HG03571 (cell line): ENCODE results near the gene CPSF4.

Source experiments
- ATAC-seq: cut with Tn5 transposase; IDR thresholded peaks from one replicate; pipeline ENCODE4 v1.9.1; 2021; ENCODE audit not compliant: unreplicated experiment

CPSF4 gene

GRCh38 chr7:99447943-99448342 lies 9.2 kb downstream of the CPSF4 start:
- ATAC-seq = no peak

- no peak for ATAC-seq
Observed at GRCh38 chr7:99448855-99449254, 10.1 kb downstream of the CPSF4 start.

- no peak for ATAC-seq
Observed at GRCh38 chr7:99449326-99449725, 10.6 kb downstream of the CPSF4 start.

- ATAC-seq = no peak
Observed at GRCh38 chr7:99451936-99452335, 13.2 kb downstream of the CPSF4 start.

GRCh38 chr7:99452541-99452940 lies 13.8 kb downstream of the CPSF4 start:
- ATAC-seq = no peak

GRCh38 chr7:99453105-99453504 lies 14.4 kb downstream of the CPSF4 start:
- no peak for ATAC-seq

- ATAC-seq = no peak
Observed at GRCh38 chr7:99455874-99456273, 17.1 kb downstream of the CPSF4 start.

- no peak for ATAC-seq
Observed at GRCh38 chr7:99456288-99456687, 17.5 kb downstream of the CPSF4 start.

- no peak for ATAC-seq
Observed at GRCh38 chr7:99457050-99457649, 18.4 kb downstream of the CPSF4 start.

GRCh38 chr7:99457650-99458493 lies 19.1 kb downstream of the CPSF4 start:
- no peak for ATAC-seq

- ATAC-seq = no peak
Observed at GRCh38 chr7:99459087-99459486, 20.3 kb downstream of the CPSF4 start.

- no peak for ATAC-seq
Observed at GRCh38 chr7:99460651-99461050, 21.9 kb downstream of the CPSF4 start.

GRCh38 chr7:99461221-99461620 lies 22.5 kb downstream of the CPSF4 start:
- no peak for ATAC-seq

GRCh38 chr7:99465421-99465768 lies 26.7 kb downstream of the CPSF4 start:
- ATAC-seq = no peak

GRCh38 chr7:99468336-99468918 lies 29.7 kb downstream of the CPSF4 start:
- ATAC-seq = no peak

GRCh38 chr7:99469381-99470065 lies 30.8 kb downstream of the CPSF4 start:
- ATAC-seq = no peak

- ATAC-seq = peak; percentile 94
Observed at GRCh38 chr7:99472561-99473314, 34.0 kb downstream of the CPSF4 start, which contains the start of gene ZNF789. Gene ZNF789 (plus strand): TSS chr7:99472890. CDS start chr7:99476457, 3,567 bp downstream.

- peak; percentile 15 for ATAC-seq
Observed at GRCh38 chr7:99473315-99473596, 34.5 kb downstream of the CPSF4 start.

GRCh38 chr7:99476107-99476506 lies 37.4 kb downstream of the CPSF4 start:
- ATAC-seq = no peak

GRCh38 chr7:99478464-99479440 lies 40.0 kb downstream of the CPSF4 start:
- ATAC-seq = no peak
